Osteoblast (primary cell): Measurements from ENCODE around the gene MRGPRF. TPM values are rescaled to one million over a fixed set of nuclear protein-coding genes. Genes with fewer than 3 reads are reported as not detected.

ENCODE experiments used
- DNase-seq: peaks from one replicate; pipeline ENCODE4 v3.0.0; 2011; ENCODE audit warnings: low spot score, mixed read lengths; ENCODE audit not compliant: insufficient read length; ENCODE audit errors: missing footprints
- H2AFZ ChIP-seq: 2 replicates; pipeline ENCODE4 v1.6.0; 2011; ENCODE audit warnings: mild to moderate bottlenecking, low read length
- H3K27ac ChIP-seq: 2 replicates; pipeline ENCODE4 v1.5.1; 2011; ENCODE audit warnings: mild to moderate bottlenecking, low read depth, low read length, moderate library complexity
- H3K27me3 ChIP-seq: 2 replicates; pipeline ENCODE4 v1.6.0; 2012; ENCODE audit warnings: mild to moderate bottlenecking, control low read depth, inconsistent platforms, low read length, moderate library complexity; ENCODE audit not compliant: insufficient read depth
- H3K36me3 ChIP-seq: 2 replicates; pipeline ENCODE4 v1.5.1; 2011; ENCODE audit warnings: mild to moderate bottlenecking, low read length, control low read depth, moderate library complexity; ENCODE audit not compliant: insufficient read depth
- H3K4me1 ChIP-seq: 2 replicates; pipeline ENCODE4 v1.5.1; 2011; ENCODE audit warnings: mild to moderate bottlenecking, low read length, control low read depth, moderate library complexity; ENCODE audit not compliant: insufficient read depth
- H3K4me2 ChIP-seq: 2 replicates; pipeline ENCODE4 v1.6.0; 2011; ENCODE audit warnings: mild to moderate bottlenecking, low read length; ENCODE audit not compliant: insufficient read depth
- H3K4me3 ChIP-seq: fragments of 200-600 bp; sonication (generic); 3 replicates; pipeline ENCODE4 v1.5.1; 2012; ENCODE audit warnings: mild to moderate bottlenecking, low read length, inconsistent platforms; ENCODE audit not compliant: insufficient read depth
- H3K79me2 ChIP-seq: 2 replicates; pipeline ENCODE4 v1.6.0; 2012; ENCODE audit warnings: mild to moderate bottlenecking, low read length, control low read depth, inconsistent platforms; ENCODE audit not compliant: insufficient read depth
- H3K9me3 ChIP-seq: 2 replicates; pipeline ENCODE4 v1.5.1; 2011; ENCODE audit warnings: low read depth, low read length, control low read depth
- H4K20me1 ChIP-seq: 2 replicates; pipeline ENCODE4 v1.6.0; 2012; ENCODE audit warnings: mild to moderate bottlenecking, low read length, control low read depth; ENCODE audit not compliant: insufficient read depth
- CTCF ChIP-seq: IDR thresholded peaks from 2 replicates; pipeline ENCODE4 v1.5.1; 2011; ENCODE audit warnings: mild to moderate bottlenecking, low read depth, low read length, moderate library complexity; ENCODE audit errors: extremely low read depth
- total RNA-seq: library from RNA; depleted of rRNA; stranded (reverse); fragments of >200 nt; gene quantifications from 2 replicates; pipeline ENCODE4 v1.2.3, GENCODE V29; 2012

The MRGPRF gene, protein sequence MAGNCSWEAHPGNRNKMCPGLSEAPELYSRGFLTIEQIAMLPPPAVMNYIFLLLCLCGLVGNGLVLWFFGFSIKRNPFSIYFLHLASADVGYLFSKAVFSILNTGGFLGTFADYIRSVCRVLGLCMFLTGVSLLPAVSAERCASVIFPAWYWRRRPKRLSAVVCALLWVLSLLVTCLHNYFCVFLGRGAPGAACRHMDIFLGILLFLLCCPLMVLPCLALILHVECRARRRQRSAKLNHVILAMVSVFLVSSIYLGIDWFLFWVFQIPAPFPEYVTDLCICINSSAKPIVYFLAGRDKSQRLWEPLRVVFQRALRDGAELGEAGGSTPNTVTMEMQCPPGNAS
- 39.4 and 41.5 TPM in 2 replicates for total RNA-seq

- H3K27me3 ChIP-seq, result no peaks in the 10 kb centered on the region
- H3K9me3 ChIP-seq, result no peaks in the 10 kb centered on the region
- peaks cover 13% of the 10 kb centered on the region for H3K79me2 ChIP-seq
- H2AFZ ChIP-seq, result peak within 1 kb of the TSS; percentile 72
- no peaks in the 10 kb centered on the region for H3K36me3 ChIP-seq
- H3K4me3 ChIP-seq, result peak within 1 kb of the TSS; percentile 77
- H4K20me1 ChIP-seq, result no peaks in the 10 kb centered on the region
- DNase-seq, result peak; percentile 97
- H3K4me1 ChIP-seq, result peaks cover 50% of the 10 kb centered on the region
- H3K27ac ChIP-seq, result peak within 1 kb of the TSS; percentile 66
- H3K4me2 ChIP-seq, result peak within 1 kb of the TSS; percentile 81
- peak; percentile 56 for TF ChIP-seq CTCF
Observed at GRCh38 chr11:69013009-69013951, at the start of gene MRGPRF. Gene MRGPRF, minus strand, starts transcription at chr11:69013246. Its CDS starts 3,345 bp downstream, at chr11:69009901.

GRCh38 chr11:69062169-69062855, 49.3 kb upstream of the MRGPRF start:
- Histone ChIP-seq H3K4me3 (no peak overlapping the region), H3K4me1 (no peaks in the 10 kb centered on the region), H3K27ac (no peak overlapping the region), H3K79me2 (peaks cover 4% of the 10 kb centered on the region), H3K36me3 (peaks cover 3% of the 10 kb centered on the region), H3K9me3 (no peaks in the 10 kb centered on the region), H3K4me2 (no peak overlapping the region), H4K20me1 (peaks cover 27% of the 10 kb centered on the region), H2AFZ (no peak overlapping the region), H3K27me3 (no peaks in the 10 kb centered on the region)
- DNase-seq, result peak; percentile 75
- TF ChIP-seq CTCF, result no peak

DNA sequence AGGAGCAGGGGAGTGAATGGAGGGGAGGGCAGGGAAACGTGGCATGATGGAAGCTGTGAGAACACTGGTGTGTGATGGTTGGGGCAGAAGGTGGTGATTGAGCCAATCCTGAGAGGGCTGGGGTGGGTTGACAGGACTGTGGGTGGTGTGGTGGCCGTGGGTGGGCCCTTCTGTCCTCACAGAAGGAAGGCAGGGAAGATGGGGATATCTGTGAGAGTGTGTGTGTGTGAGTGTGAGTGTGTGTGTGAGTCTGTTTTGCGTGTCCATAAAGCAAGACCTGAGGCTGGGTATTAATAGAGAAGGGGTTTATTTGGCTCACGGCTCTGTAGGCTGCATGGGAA, 48.6 kb upstream of the MRGPRF start:
- Histone ChIP-seq H4K20me1 (peaks cover 29% of the 10 kb centered on the region), H3K4me2 (no peak overlapping the region), H3K4me1 (no peaks in the 10 kb centered on the region), H3K79me2 (peaks cover 4% of the 10 kb centered on the region), H3K36me3 (peaks cover 3% of the 10 kb centered on the region), H2AFZ (no peak overlapping the region), H3K9me3 (no peaks in the 10 kb centered on the region), H3K27me3 (no peaks in the 10 kb centered on the region), H3K27ac (no peak overlapping the region), H3K4me3 (no peak overlapping the region)
- DNase-seq, result peak; percentile 50
- TF ChIP-seq CTCF, result no peak
